ENCODE data around the gene XKR3.
"Not testable (repeated sequence)": the region's sequence is repeated elsewhere in the genome, so short reads cannot be mapped to it uniquely, and the experiment has no call there.

XKR3 gene

GRCh38 chr22:16824716-16825687 lies at the start of gene XKR3:
XKR3 (minus strand) TSS chr22:16825411; CDS start chr22:16808073, 17,338 bp downstream.
- H3K9me3 ChIP-seq (ENCODE audit: low read depth, low read length), result no peaks in the 10 kb centered on the region
- H3K36me3 ChIP-seq (ENCODE audit: insufficient read depth, low read length), result no peaks in the 10 kb centered on the region
- DNase-seq (ENCODE audit: low read depth, low spot score), result no peak
- TF ChIP-seq EZH2 (IDR thresholded peaks at IDR 0.05) (no peak), POLR2AphosphoS5 (IDR thresholded peaks at IDR 0.05; ENCODE audit: borderline replicate concordance, low read depth, low read length) (no peak), FOXP2 (optimal IDR thresholded peaks at IDR 0.05; ENCODE audit: control extremely low read depth, extremely low read length, insufficient read depth) (no peak)
- peak within 1 kb of the TSS; percentile 69 for H3K4me3 ChIP-seq
- H3K27ac ChIP-seq, result peak within 1 kb of the TSS; percentile 34; the same call in 1 of the 2 replicates
- peak within 1 kb of the TSS; percentile 58 for H3K9ac ChIP-seq (ENCODE audit: insufficient read length)

- DNase-seq (ENCODE audit: low read depth, low spot score); H3K9me3 ChIP-seq (ENCODE audit: low read depth, low read length); H3K36me3 ChIP-seq (ENCODE audit: insufficient read depth, low read length); H3K27ac ChIP-seq; H3K9ac ChIP-seq (ENCODE audit: insufficient read length); H3K4me3 ChIP-seq: not testable (repeated sequence)
These were observed 44.4 kb upstream of the XKR3 start for GRCh38 chr22:16869640-16870039.

- no peak for TF ChIP-seq POLR2AphosphoS5 (IDR thresholded peaks at IDR 0.05; ENCODE audit: borderline replicate concordance, low read depth, low read length)
- TF ChIP-seq FOXP2 (optimal IDR thresholded peaks at IDR 0.05; ENCODE audit: control extremely low read depth, extremely low read length, insufficient read depth), result no peak
- TF ChIP-seq EZH2 (IDR thresholded peaks at IDR 0.05), result no peak
- no peak overlapping the region for H3K9ac ChIP-seq (ENCODE audit: insufficient read length)
- no peak for DNase-seq (ENCODE audit: low read depth, low spot score)
- H3K9me3 ChIP-seq (ENCODE audit: low read depth, low read length), result no peaks in the 10 kb centered on the region
- no peak overlapping the region for H3K27ac ChIP-seq
- H3K4me3 ChIP-seq, result no peak overlapping the region
- H3K36me3 ChIP-seq (ENCODE audit: insufficient read depth, low read length), result no peaks in the 10 kb centered on the region
These were observed 41.0 kb upstream of the XKR3 start for GRCh38 chr22:16866167-16866566.

GRCh38 chr22:16856851-16857250 lies 31.6 kb upstream of the XKR3 start:
- H3K9ac ChIP-seq (ENCODE audit: insufficient read length); H3K4me3 ChIP-seq; H3K36me3 ChIP-seq (ENCODE audit: insufficient read depth, low read length); H3K9me3 ChIP-seq (ENCODE audit: low read depth, low read length); H3K27ac ChIP-seq; DNase-seq (ENCODE audit: low read depth, low spot score): not testable (repeated sequence)

GRCh38 chr22:16854631-16855030 lies 29.4 kb upstream of the XKR3 start:
- H3K36me3 ChIP-seq (ENCODE audit: insufficient read depth, low read length), result no peaks in the 10 kb centered on the region
- H3K27ac ChIP-seq, result no peak overlapping the region
- H3K9me3 ChIP-seq (ENCODE audit: low read depth, low read length), result no peaks in the 10 kb centered on the region
- no peak for DNase-seq (ENCODE audit: low read depth, low spot score)
- TF ChIP-seq POLR2AphosphoS5 (IDR thresholded peaks at IDR 0.05; ENCODE audit: borderline replicate concordance, low read depth, low read length) (no peak), EZH2 (IDR thresholded peaks at IDR 0.05) (no peak), FOXP2 (optimal IDR thresholded peaks at IDR 0.05; ENCODE audit: control extremely low read depth, extremely low read length, insufficient read depth) (no peak)
- H3K9ac ChIP-seq (ENCODE audit: insufficient read length), result no peak overlapping the region
- no peak overlapping the region for H3K4me3 ChIP-seq

GRCh38 chr22:16851268-16851996 lies 26.2 kb upstream of the XKR3 start:
- not testable (repeated sequence) for DNase-seq (ENCODE audit: low read depth, low spot score); H3K27ac ChIP-seq; H3K9ac ChIP-seq (ENCODE audit: insufficient read length)

GRCh38 chr22:16847271-16847670 lies 22.1 kb upstream of the XKR3 start:
- no peak overlapping the region for H3K27ac ChIP-seq
- no peak for TF ChIP-seq FOXP2 (optimal IDR thresholded peaks at IDR 0.05; ENCODE audit: control extremely low read depth, extremely low read length, insufficient read depth)
- H3K9ac ChIP-seq (ENCODE audit: insufficient read length), result no peak overlapping the region
- H3K36me3 ChIP-seq (ENCODE audit: insufficient read depth, low read length), result no peaks in the 10 kb centered on the region
- H3K9me3 ChIP-seq (ENCODE audit: low read depth, low read length), result no peaks in the 10 kb centered on the region
- no peak for DNase-seq (ENCODE audit: low read depth, low spot score)
- H3K4me3 ChIP-seq, result no peak overlapping the region

More at GRCh38 chr22:16851268-16851996, 26.2 kb upstream of the XKR3 start:
- not testable (repeated sequence) for H3K36me3 ChIP-seq (ENCODE audit: insufficient read depth, low read length); H3K9me3 ChIP-seq (ENCODE audit: low read depth, low read length); H3K4me3 ChIP-seq

GRCh38 chr22:16845881-16846280 lies 20.7 kb upstream of the XKR3 start:
- DNase-seq (ENCODE audit: low read depth, low spot score), result no peak
- no peaks in the 10 kb centered on the region for H3K9me3 ChIP-seq (ENCODE audit: low read depth, low read length)
- no peak for TF ChIP-seq EZH2 (IDR thresholded peaks at IDR 0.05)
- no peak for TF ChIP-seq FOXP2 (optimal IDR thresholded peaks at IDR 0.05; ENCODE audit: control extremely low read depth, extremely low read length, insufficient read depth)
- TF ChIP-seq POLR2AphosphoS5 (IDR thresholded peaks at IDR 0.05; ENCODE audit: borderline replicate concordance, low read depth, low read length), result no peak
- H3K9ac ChIP-seq (ENCODE audit: insufficient read length), result no peak overlapping the region
- H3K27ac ChIP-seq, result no peak overlapping the region
- no peaks in the 10 kb centered on the region for H3K36me3 ChIP-seq (ENCODE audit: insufficient read depth, low read length)
- no peak overlapping the region for H3K4me3 ChIP-seq

- no peaks in the 10 kb centered on the region for H3K9me3 ChIP-seq (ENCODE audit: low read depth, low read length)
- H3K36me3 ChIP-seq (ENCODE audit: insufficient read depth, low read length), result no peaks in the 10 kb centered on the region
- no peak for DNase-seq (ENCODE audit: low read depth, low spot score)
- no peak overlapping the region for H3K4me3 ChIP-seq
- H3K9ac ChIP-seq (ENCODE audit: insufficient read length), result no peak overlapping the region
- no peak overlapping the region for H3K27ac ChIP-seq
- TF ChIP-seq EZH2 (IDR thresholded peaks at IDR 0.05), result no peak
- no peak for TF ChIP-seq POLR2AphosphoS5 (IDR thresholded peaks at IDR 0.05; ENCODE audit: borderline replicate concordance, low read depth, low read length)
- TF ChIP-seq FOXP2 (optimal IDR thresholded peaks at IDR 0.05; ENCODE audit: control extremely low read depth, extremely low read length, insufficient read depth), result no peak
These were observed 20.3 kb upstream of the XKR3 start for GRCh38 chr22:16845465-16845864.

Measured in SK-N-MC (cell line).